HG03469 (cell line): ENCODE data around the gene CCN5.
"Not testable (repeated sequence)": the region's sequence is repeated elsewhere in the genome, so short reads cannot be mapped to it uniquely, and the experiment has no call there.

Experiments
- ATAC-seq: cut with Tn5 transposase; IDR thresholded peaks from one replicate; pipeline ENCODE4 v1.9.1; 2021; ENCODE audit warnings: mild to moderate bottlenecking, moderate library complexity, moderate number of reproducible peaks; ENCODE audit not compliant: unreplicated experiment

Gene CCN5

GRCh38 chr20:44714701-44715498, at the start of gene CCN5:
Gene CCN5 (plus strand): TSS chr20:44715369. CDS start chr20:44715391, 22 bp downstream.
- no peak for ATAC-seq

GRCh38 chr20:44666066-44666465, 49.1 kb upstream of the CCN5 start:
- ATAC-seq = no peak

- ATAC-seq = not testable (repeated sequence)
Measured at GRCh38 chr20:44670851-44671250, 44.3 kb upstream of the CCN5 start.

GRCh38 chr20:44671541-44671940, 43.6 kb upstream of the CCN5 start:
- not testable (repeated sequence) for ATAC-seq

GRCh38 chr20:44672318-44672902, 42.8 kb upstream of the CCN5 start:
- ATAC-seq = not testable (repeated sequence)

GRCh38 chr20:44678242-44678641, 36.9 kb upstream of the CCN5 start:
- no peak for ATAC-seq

GRCh38 chr20:44678990-44679611, 36.1 kb upstream of the CCN5 start:
- no peak for ATAC-seq

- ATAC-seq = no peak
Measured at GRCh38 chr20:44681796-44682566, 33.2 kb upstream of the CCN5 start.

- no peak for ATAC-seq
Measured at GRCh38 chr20:44683263-44684046, 31.7 kb upstream of the CCN5 start.

GRCh38 chr20:44684047-44684967, 30.9 kb upstream of the CCN5 start:
- ATAC-seq = no peak

GRCh38 chr20:44686934-44687333, 28.2 kb upstream of the CCN5 start:
- ATAC-seq = no peak

- no peak for ATAC-seq
Measured at GRCh38 chr20:44688053-44688625, 27.0 kb upstream of the CCN5 start.

GRCh38 chr20:44689809-44690208, 25.4 kb upstream of the CCN5 start:
- ATAC-seq = no peak

GRCh38 chr20:44690781-44691423, 24.3 kb upstream of the CCN5 start:
- ATAC-seq = no peak

- no peak for ATAC-seq
Measured at GRCh38 chr20:44691424-44692423, 23.4 kb upstream of the CCN5 start.

- no peak for ATAC-seq
Measured at GRCh38 chr20:44692932-44693480, 22.2 kb upstream of the CCN5 start.

GRCh38 chr20:44693627-44694026, 21.5 kb upstream of the CCN5 start:
- ATAC-seq = no peak
